Measurements from ENCODE around the gene ARHGEF1. TPM values are rescaled to one million over a fixed set of nuclear protein-coding genes. Genes with fewer than 3 reads are reported as not detected.
"Not testable (repeated sequence)": the region's sequence is repeated elsewhere in the genome, so short reads cannot be mapped to it uniquely, and the experiment has no call there.

The ARHGEF1 gene
- total RNA-seq, 1 experiment from 2014 or later: 69.5 TPM

GRCh38 chr19:41872775-41873647, 10.0 kb upstream of the ARHGEF1 start:
- intact Hi-C loops (cut with micrococcal nuclease; ENCODE audit: unreplicated experiment): no loop called here
- peak; percentile 53 for DNase-seq (ENCODE audit: low read depth, low spot score)
- Histone ChIP-seq H3K36me3 (ENCODE audit: control insufficient read depth, insufficient read depth, low read length) (no peaks in the 10 kb centered on the region; the same call in 1 of the 2 replicates), H3K4me1 (ENCODE audit: control insufficient read depth, insufficient read depth, low read length) (peaks cover 4% of the 10 kb centered on the region), H3K9me3 (ENCODE audit: control insufficient read depth, insufficient read depth, low read depth, low read length) (no peaks in the 10 kb centered on the region), H3K27ac (ENCODE audit: low read length) (no peak overlapping the region), H3K27me3 (ENCODE audit: control insufficient read depth, insufficient read depth, low read length) (no peaks in the 10 kb centered on the region), H3K4me3 (ENCODE audit: low read depth in 2 of 2, low read length in 2 of 2) (no peak overlapping the region)
- in situ Hi-C loops (cut with HindIII; ENCODE audit: low pct_unique_long_range_greater_than_20kb, low sequenced_read_pairs): no loop called here
- no TSS peak for BruUV-seq (replicated peaks)
- TF ChIP-seq TCF7L2 (IDR thresholded peaks at IDR 0.05; ENCODE audit: low read depth, low read length) (no peak), REST (IDR thresholded peaks at IDR 0.05; ENCODE audit: insufficient read depth in 1 of 2, low read depth in 2 of 2, low read length in 1 of 2) (no peak), POLR2AphosphoS5 (IDR thresholded peaks at IDR 0.05; ENCODE audit: low read depth, low read length) (peak; percentile 83), CTCF (IDR thresholded peaks at IDR 0.05) (peak; percentile 84), SIN3A (IDR thresholded peaks at IDR 0.05; ENCODE audit: borderline replicate concordance, insufficient read depth, low read depth, low read length) (no peak; the same call in 1 of the 2 replicates)
- ChIA-PET CTCF (interaction anchor here (0.9 kb wide), 1 partner anchor 42 kb away, joined by 3 read pairs; no protein-coding TSS in a partner anchor), POLR2A (interaction anchor here (1.3 kb wide), 1 partner anchor 78 kb away, joined by 11 read pairs; no protein-coding TSS in a partner anchor)
- peak; percentile 84 for ATAC-seq

- H3K27me3 ChIP-seq (ENCODE audit: control insufficient read depth, insufficient read depth, low read length); DNase-seq (ENCODE audit: low read depth, low spot score); BruUV-seq (replicated peaks); H3K27ac ChIP-seq (ENCODE audit: low read length); ATAC-seq; POLR2A ChIA-PET; H3K4me3 ChIP-seq (ENCODE audit: low read depth in 2 of 2, low read length in 2 of 2); H3K9me3 ChIP-seq (ENCODE audit: control insufficient read depth, insufficient read depth, low read depth, low read length); in situ Hi-C loops (cut with HindIII; ENCODE audit: low pct_unique_long_range_greater_than_20kb, low sequenced_read_pairs); H3K4me1 ChIP-seq (ENCODE audit: control insufficient read depth, insufficient read depth, low read length); H3K36me3 ChIP-seq (ENCODE audit: control insufficient read depth, insufficient read depth, low read length); CTCF ChIA-PET: not testable (repeated sequence)
- intact Hi-C loops (cut with micrococcal nuclease; ENCODE audit: unreplicated experiment): loop anchor here (5.0 kb wide), 1 partner anchor 81 kb away; the partner anchor contains the start of gene RABAC1
These were observed 7.0 kb upstream of the ARHGEF1 start for GRCh38 chr19:41875973-41876372.

All from Panc1 (cell line).